ENCODE results near the gene CTSF.
"Not testable (repeated sequence)": the region's sequence is repeated elsewhere in the genome, so short reads cannot be mapped to it uniquely, and the experiment has no call there.

Gene CTSF

GRCh38 chr11:66559142-66559865 is 9.1 kb downstream of the CTSF start:
- DNase-seq (ENCODE audit: low read depth in 2 of 2): peak in 1 of 2 donors; percentile 20

GRCh38 chr11:66557733-66558326 is 10.6 kb downstream of the CTSF start:
- no peak for DNase-seq (ENCODE audit: low read depth in 2 of 2)

- DNase-seq (ENCODE audit: low read depth in 2 of 2): no peak
Observed at GRCh38 chr11:66556086-66556485, 12.3 kb downstream of the CTSF start.

GRCh38 chr11:66555416-66555815 is 13.0 kb downstream of the CTSF start:
- no peak for DNase-seq (ENCODE audit: low read depth in 2 of 2)

GRCh38 chr11:66554602-66555001 is 13.8 kb downstream of the CTSF start:
- DNase-seq (ENCODE audit: low read depth in 2 of 2): no peak

GRCh38 chr11:66550887-66551286 is 17.5 kb downstream of the CTSF start:
- no peak for DNase-seq (ENCODE audit: low read depth in 2 of 2)

- no peak for DNase-seq (ENCODE audit: low read depth in 2 of 2)
Observed at GRCh38 chr11:66549696-66550095, 18.7 kb downstream of the CTSF start.

GRCh38 chr11:66548774-66549630 is 19.4 kb downstream of the CTSF start:
- no peak for DNase-seq (ENCODE audit: low read depth in 2 of 2)

GRCh38 chr11:66548041-66548440 is 20.4 kb downstream of the CTSF start:
- DNase-seq (ENCODE audit: low read depth in 2 of 2): no peak

- DNase-seq (ENCODE audit: low read depth in 2 of 2): no peak
Observed at GRCh38 chr11:66547662-66548009, 20.8 kb downstream of the CTSF start.

- DNase-seq (ENCODE audit: low read depth in 2 of 2): no peak
Observed at GRCh38 chr11:66546966-66547661, 21.3 kb downstream of the CTSF start.

GRCh38 chr11:66546368-66546965 is 21.9 kb downstream of the CTSF start, which contains the start of gene ACTN3:
Gene ACTN3 (plus strand): TSS chr11:66546903. CDS start chr11:66546938, 35 bp downstream.
- DNase-seq (ENCODE audit: low read depth in 2 of 2): no peak

GRCh38 chr11:66545701-66546367 is 22.6 kb downstream of the CTSF start, which contains the start of gene ZDHHC24:
Gene ZDHHC24 (minus strand): TSS chr11:66546048. CDS start chr11:66546003, 45 bp downstream.
- peak; percentile 88 to 93 for DNase-seq (ENCODE audit: low read depth in 2 of 2)

GRCh38 chr11:66544952-66545351 is 23.5 kb downstream of the CTSF start:
- not testable (repeated sequence) for DNase-seq (ENCODE audit: low read depth in 2 of 2)

- peak; percentile 50 to 55 for DNase-seq (ENCODE audit: low read depth in 2 of 2)
Observed at GRCh38 chr11:66543263-66544107, 24.9 kb downstream of the CTSF start.

GRCh38 chr11:66542362-66542761 is 26.0 kb downstream of the CTSF start:
- DNase-seq (ENCODE audit: low read depth in 2 of 2): no peak

- DNase-seq (ENCODE audit: low read depth in 2 of 2): no peak
Observed at GRCh38 chr11:66541892-66542291, 26.5 kb downstream of the CTSF start.

GRCh38 chr11:66540598-66540997 is 27.8 kb downstream of the CTSF start:
- DNase-seq (ENCODE audit: low read depth in 2 of 2): not testable (repeated sequence)

GRCh38 chr11:66539870-66540213 is 28.6 kb downstream of the CTSF start:
- no peak for DNase-seq (ENCODE audit: low read depth in 2 of 2)

Measured in stimulated activated CD8-positive, alpha-beta memory T cell treated with anti-CD3 and anti-CD28 coated beads, Interleukin-15, amount 100 ng/mL, for 48 hours (primary cell).